GM19324 (cell line): ENCODE results near the gene UBAC2.

Experiments
- ATAC-seq: cut with Tn5 transposase; IDR thresholded peaks from one replicate; pipeline ENCODE4 v1.9.1; 2021; ENCODE audit warnings: mild to moderate bottlenecking, moderate library complexity; ENCODE audit not compliant: unreplicated experiment, low FRiP score

The UBAC2 gene

DNA sequence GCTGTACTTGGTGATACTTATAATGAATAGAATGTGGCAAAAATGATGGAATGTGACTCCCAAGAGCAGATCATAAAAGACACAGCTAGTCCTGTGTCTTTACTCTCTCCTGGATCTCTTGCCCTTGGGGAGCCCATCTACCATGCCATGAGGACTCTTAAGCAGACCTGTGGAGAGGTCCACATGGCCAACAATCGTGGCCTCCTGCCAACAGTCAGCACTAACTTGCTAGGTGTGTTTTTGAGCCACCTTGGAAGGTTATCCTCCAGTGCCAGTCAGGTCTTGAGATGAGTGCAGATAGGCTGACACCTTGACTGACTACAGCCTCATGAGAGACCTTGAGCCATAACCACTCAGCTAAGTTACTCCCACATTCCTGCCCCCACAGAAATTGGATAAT is 128.8 kb downstream of the UBAC2 start:
- no peak for ATAC-seq

- ATAC-seq, result no peak
Observed at GRCh38 chr13:99330942-99331341, 130.3 kb downstream of the UBAC2 start.

DNA sequence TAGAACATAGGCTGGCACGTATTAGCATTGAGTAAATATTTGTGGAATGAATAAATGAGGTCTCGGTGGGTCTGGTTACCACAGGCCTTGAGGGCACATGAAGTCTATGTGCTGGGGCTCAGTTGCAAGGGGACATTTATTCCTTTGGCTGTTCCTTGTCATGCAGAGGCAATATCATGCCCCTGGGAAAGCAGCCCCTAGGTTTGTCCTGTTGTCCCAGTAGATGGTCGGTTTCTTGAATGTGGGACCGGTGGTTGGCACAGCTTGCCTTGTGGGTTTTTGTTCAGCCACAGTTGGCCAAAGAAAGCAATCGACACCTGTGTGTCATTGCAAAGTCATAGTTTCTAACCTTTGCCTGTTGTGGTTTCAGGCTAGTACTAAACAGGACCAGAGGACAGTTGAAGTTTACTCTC is 131.2 kb downstream of the UBAC2 start:
- peak; percentile 87 for ATAC-seq

GRCh38 chr13:99332456-99332855 is 131.8 kb downstream of the UBAC2 start:
- ATAC-seq, result peak; percentile 18

- ATAC-seq, result no peak
Observed at GRCh38 chr13:99334221-99334620, 133.6 kb downstream of the UBAC2 start.

GRCh38 chr13:99335087-99335486 is 134.4 kb downstream of the UBAC2 start:
- no peak for ATAC-seq

GRCh38 chr13:99335603-99336002 is 134.9 kb downstream of the UBAC2 start:
- no peak for ATAC-seq

DNA sequence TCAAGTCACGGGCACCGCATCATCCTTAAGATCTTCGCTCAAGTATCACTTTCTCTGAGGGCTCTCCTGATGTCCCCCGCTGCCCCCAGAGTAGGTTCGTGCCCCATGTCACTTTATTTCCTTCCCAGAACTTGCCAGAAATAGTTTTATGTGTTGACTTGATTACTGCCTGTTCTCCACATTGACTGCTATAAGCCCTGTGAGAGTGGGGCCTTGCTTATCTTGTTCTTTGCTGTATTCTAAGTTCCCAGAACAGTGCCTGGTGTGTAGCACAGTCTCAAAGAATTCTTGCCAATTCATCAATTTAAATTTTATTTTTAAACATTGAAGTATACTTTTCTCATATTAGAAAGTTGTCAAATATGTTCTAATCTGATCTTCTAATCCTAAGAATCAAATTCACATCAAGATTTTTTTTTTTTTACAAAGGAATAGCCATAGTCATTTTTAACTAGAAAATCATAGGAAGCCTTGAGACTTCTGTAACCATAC is 138.6 kb downstream of the UBAC2 start:
- no peak for ATAC-seq

GRCh38 chr13:99339736-99340397 is 139.2 kb downstream of the UBAC2 start:
- no peak for ATAC-seq

GRCh38 chr13:99340638-99341037 is 140.0 kb downstream of the UBAC2 start:
- ATAC-seq, result no peak

- no peak for ATAC-seq
Observed at GRCh38 chr13:99341969-99342722, 141.5 kb downstream of the UBAC2 start.

DNA sequence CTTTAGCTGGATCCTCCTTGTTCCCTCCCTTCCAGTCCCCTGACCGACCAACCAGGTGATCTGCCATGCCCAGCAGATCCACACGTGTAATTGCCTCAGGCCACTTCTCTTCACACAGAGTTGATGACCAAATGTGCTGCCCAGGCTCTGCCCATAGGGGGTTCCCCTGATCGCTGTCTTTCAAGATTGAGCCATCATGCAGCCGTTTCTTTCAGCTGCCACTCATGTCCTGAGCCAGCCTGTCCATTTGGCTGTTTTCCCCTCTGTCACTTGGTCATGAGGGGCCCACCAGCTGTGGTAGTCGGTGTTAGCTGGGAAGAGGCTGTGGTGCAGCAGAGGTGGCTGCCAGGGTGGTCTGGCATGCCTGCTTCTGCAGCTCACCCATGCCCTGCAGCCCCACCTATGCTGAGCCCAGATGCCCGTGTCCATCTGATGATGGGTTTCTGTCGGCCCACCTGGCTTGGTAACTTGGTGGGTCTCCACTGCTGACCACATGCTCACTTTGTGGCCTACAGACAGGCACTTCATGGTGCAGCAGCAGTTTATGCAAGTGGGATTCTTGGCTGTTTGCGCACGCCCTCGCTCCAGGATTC is 142.2 kb downstream of the UBAC2 start:
- no peak for ATAC-seq

DNA sequence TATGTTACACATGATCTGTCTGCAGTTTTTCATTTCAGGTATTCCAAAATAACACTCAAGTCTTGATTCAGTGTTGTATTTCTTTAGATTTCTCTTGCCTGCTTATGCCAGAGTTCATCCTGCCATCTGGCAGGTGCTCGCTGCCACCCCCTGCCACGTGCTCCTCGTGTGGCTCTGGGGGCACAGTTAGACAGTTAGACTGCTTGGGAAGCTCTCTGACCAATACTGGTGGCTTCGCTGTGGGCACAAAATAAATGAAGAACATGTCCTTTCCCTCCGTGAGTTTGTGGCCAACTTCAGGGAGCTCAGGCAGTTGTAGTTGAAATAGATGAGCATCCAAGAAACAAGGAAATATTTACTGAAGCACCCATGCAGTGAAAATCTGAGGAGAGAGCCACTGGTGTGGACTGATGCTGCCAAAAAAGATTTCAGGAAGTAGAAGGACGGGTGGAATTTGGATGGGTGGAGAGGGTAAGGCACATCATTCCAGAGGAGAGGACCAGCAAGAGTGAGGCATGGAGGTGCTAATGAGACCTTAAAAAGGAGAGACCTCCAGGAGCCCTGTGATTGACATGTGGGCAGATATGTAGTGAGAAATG is 144.1 kb downstream of the UBAC2 start:
- no peak for ATAC-seq

DNA sequence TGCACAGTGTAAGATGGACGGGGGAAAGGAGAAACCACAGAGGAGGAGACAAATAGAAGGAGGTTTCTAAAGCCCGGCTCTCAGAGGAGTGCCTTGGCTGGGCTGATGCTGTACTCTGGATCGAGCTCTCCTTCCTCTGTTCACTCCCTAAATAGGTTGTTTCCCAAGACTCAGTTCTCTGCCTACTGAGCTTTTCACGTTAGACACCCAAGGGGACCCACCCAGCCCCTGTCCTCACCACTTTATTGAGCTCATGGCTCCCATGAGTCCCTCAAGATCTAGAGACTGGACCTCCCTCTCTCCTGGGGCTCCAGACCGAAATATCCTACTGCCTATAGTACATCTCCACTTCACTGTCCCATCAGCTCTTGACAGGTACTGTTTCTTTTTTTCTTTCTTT is 144.7 kb downstream of the UBAC2 start:
- no peak for ATAC-seq

- no peak for ATAC-seq
Observed at GRCh38 chr13:99346335-99347042, 145.8 kb downstream of the UBAC2 start.

DNA sequence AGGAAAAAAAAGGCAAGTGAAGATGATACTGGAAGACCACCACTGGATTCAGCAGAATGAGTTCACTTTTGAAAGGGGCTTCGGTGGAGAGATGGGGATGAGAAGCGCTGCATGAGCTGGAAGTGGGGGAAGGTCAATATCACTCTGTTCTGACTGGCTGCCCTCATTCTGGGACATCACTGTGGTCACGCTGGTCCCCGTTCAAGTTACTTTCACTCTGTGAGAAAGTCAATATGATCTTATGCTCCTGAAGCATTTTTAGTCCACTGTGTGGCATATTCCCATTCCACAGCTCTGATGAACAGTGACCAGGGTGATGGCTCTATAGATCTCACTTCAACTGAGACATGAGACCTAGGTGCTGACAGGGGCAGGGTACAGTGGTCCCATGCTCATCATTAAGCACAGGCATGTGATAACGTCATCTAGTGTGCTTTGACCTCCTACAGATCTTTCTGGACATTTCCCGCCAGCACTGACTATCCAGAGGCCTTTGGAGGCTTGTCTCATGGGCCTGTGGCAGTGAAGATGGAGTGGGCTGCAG is 146.8 kb downstream of the UBAC2 start:
- no peak for ATAC-seq

DNA sequence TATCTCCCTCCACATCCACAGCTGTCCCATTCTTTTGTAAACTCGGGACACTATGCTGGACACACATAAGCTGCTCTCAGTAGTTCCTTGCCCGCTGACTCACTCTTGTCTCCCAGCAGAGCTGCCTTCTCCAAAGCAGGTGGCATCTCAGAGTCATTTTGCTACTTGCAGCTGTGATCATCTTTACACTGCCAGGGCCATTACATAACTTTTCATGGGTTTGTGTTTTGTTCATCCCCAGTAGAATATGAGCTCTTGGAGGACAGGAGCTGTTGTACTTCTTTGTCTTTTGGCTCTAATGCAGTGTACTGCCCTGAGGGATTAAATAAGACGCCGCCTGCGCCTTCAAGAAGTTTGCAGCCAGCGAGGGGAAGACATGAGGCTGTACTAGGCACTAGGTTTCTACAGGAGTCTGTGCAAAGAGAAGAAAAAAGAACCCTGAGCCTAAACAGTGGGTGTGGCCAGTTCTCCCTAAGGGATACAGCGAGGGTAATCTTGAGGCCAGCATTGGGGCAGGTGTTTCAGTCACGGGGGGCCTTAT is 147.3 kb downstream of the UBAC2 start:
- no peak for ATAC-seq

DNA sequence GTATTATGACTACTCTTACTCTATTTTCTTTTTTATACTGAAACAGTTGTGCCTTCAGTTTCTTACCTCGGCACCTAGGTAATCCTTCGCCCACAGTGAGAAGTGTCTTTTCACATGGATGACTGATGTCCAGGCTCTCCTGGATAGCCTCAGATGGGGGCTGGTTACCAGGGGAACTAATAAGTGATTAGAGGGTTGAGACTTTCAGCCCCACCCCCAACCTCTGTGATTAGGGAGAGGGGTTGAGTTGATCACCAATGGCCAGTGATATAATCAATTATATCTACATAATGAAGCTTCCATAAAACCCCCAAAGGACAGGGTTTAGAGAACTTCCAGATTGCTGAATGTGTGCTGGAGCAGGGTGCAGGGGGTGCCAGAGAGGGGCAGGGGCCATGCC is 149.5 kb downstream of the UBAC2 start:
- no peak for ATAC-seq

DNA sequence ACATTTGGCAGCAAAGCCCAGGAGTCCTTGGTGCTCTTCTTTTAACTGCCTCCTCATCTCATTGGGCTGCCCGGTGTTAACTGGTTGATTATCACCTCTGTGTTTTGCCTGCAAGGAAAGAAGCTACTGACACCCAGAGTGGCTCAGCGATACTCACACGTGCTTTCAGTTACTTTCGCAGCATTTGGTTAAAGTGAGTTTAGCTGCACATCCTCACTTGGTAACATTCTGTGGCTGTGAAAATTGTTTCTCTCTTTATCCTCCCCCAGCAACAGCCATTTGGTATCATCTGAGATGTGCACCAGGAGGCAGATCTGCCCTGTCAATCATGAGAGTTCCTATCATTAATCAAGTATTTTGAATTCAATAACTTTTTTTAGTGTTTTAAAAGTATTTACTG is 151.1 kb downstream of the UBAC2 start:
- ATAC-seq, result no peak
